Progenitor cell of endocrine pancreas (in vitro differentiated cells): Measurements from ENCODE around the gene BBS9. TPM values are rescaled to one million over a fixed set of nuclear protein-coding genes. Genes with fewer than 3 reads are reported as not detected.

Experiments used
- DNase-seq: peaks from one replicate; pipeline ENCODE4 v3.0.0; 2021; ENCODE audit warnings: low spot score; ENCODE audit not compliant: unreplicated experiment
- H3K27ac Mint-ChIP-seq: 2 replicates; pipeline ENCODE4 v1.8.0; 2021; ENCODE audit warnings: mild to moderate bottlenecking, moderate library complexity, mixed read lengths
- H3K27me3 Mint-ChIP-seq: 2 replicates; pipeline ENCODE4 v1.8.0; 2021; ENCODE audit warnings: mixed read lengths
- H3K36me3 Mint-ChIP-seq: 2 replicates; pipeline ENCODE4 v1.8.0; 2022; ENCODE audit warnings: mixed read lengths; ENCODE audit not compliant: insufficient read depth
- H3K4me1 Mint-ChIP-seq: 2 replicates; pipeline ENCODE4 v1.8.0; 2021; ENCODE audit warnings: low read depth, mixed read lengths
- H3K4me3 Mint-ChIP-seq: 2 replicates; pipeline ENCODE4 v1.8.0; 2021; ENCODE audit warnings: low read depth, mild to moderate bottlenecking, moderate library complexity, mixed read lengths
- H3K9me3 Mint-ChIP-seq: 2 replicates; pipeline ENCODE4 v1.8.0; 2021; ENCODE audit warnings: low read depth, mixed read lengths
- CTCF ChIP-seq: fragments of 200-600 bp; sonication (generic); IDR thresholded peaks from one replicate; pipeline ENCODE4 v1.5.0; 2021; ENCODE audit warnings: antibody characterized with exemption, mild to moderate bottlenecking; ENCODE audit not compliant: unreplicated experiment
- total RNA-seq: library from RNA; stranded (reverse); gene quantifications from 2 replicates; pipeline ENCODE4 v1.2.1, GENCODE V29; 2021

BBS9 gene
- total RNA-seq, 1 donor from 2014 or later, result 25.5 TPM

- Mint-ChIP-seq H3K9me3 (peaks cover 7% of the 10 kb centered on the region), H3K27me3 (no peaks in the 10 kb centered on the region), H3K4me1 (peaks cover 5% of the 10 kb centered on the region), H3K4me3 (no peak overlapping the region), H3K36me3 (peaks cover 2% of the 10 kb centered on the region), H3K27ac (no peak overlapping the region)
- no peak for DNase-seq
- no peak for TF ChIP-seq CTCF
Observed at GRCh38 chr7:33452805-33453502, 323.6 kb downstream of the BBS9 start.

DNA sequence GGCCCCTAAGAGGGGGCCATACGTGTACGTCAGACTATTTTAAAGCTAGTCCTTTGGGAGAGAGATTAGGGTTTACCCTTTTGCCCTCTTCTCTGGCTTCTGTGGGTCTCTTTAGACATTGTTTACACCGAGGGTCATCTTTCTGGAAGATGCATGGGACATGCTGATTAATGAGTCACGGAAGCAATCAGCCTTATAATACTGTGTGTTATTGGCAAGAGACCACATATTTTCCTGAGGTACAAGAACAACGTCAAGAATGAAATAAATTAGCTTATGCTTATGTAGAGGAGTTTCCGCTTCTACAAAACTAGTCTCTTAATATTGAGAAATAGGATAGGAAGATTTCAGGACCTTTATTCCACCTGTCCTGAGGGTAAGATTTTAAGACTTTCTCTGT lies 327.7 kb downstream of the BBS9 start:
- H3K4me1 Mint-ChIP-seq, result peaks cover 5% of the 10 kb centered on the region
- no peaks in the 10 kb centered on the region for H3K27me3 Mint-ChIP-seq
- H3K9me3 Mint-ChIP-seq, result no peaks in the 10 kb centered on the region
- DNase-seq, result no peak
- no peak overlapping the region for H3K27ac Mint-ChIP-seq
- no peak overlapping the region for H3K4me3 Mint-ChIP-seq
- peaks cover 2% of the 10 kb centered on the region for H3K36me3 Mint-ChIP-seq
- TF ChIP-seq CTCF, result no peak

- H3K9me3 Mint-ChIP-seq, result no peaks in the 10 kb centered on the region
- no peak for DNase-seq
- H3K27me3 Mint-ChIP-seq, result no peaks in the 10 kb centered on the region
- no peak overlapping the region for H3K4me3 Mint-ChIP-seq
- no peak for TF ChIP-seq CTCF
- no peaks in the 10 kb centered on the region for H3K36me3 Mint-ChIP-seq
- no peak overlapping the region for H3K27ac Mint-ChIP-seq
- H3K4me1 Mint-ChIP-seq, result peaks cover 5% of the 10 kb centered on the region
Observed at GRCh38 chr7:33458581-33458980, 329.2 kb downstream of the BBS9 start.

DNA sequence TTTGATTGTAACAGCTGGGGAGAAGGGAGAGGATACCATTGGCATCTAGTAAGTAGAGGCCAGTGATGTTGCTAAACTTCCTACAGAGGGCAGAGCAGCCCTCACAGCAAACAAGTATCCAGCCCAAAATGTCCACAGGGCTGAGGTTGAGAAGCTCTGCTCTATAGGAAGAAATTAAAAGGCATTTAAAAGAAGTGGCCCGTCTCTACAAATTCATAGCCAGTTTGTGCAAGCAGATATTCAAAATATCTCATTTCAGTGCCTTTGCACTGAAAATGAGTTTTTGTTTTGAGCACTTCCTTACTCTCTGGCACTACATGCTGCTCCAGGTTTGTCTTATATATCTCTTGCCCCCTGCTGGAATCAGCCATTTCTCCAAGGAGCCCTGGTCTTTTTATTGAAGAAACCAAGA lies 330.0 kb downstream of the BBS9 start:
- TF ChIP-seq CTCF, result peak; percentile 60
- Mint-ChIP-seq H3K4me1 (peaks cover 5% of the 10 kb centered on the region), H3K4me3 (no peak overlapping the region), H3K36me3 (no peaks in the 10 kb centered on the region), H3K27ac (no peak overlapping the region), H3K9me3 (no peaks in the 10 kb centered on the region), H3K27me3 (no peaks in the 10 kb centered on the region)
- no peak for DNase-seq

DNA sequence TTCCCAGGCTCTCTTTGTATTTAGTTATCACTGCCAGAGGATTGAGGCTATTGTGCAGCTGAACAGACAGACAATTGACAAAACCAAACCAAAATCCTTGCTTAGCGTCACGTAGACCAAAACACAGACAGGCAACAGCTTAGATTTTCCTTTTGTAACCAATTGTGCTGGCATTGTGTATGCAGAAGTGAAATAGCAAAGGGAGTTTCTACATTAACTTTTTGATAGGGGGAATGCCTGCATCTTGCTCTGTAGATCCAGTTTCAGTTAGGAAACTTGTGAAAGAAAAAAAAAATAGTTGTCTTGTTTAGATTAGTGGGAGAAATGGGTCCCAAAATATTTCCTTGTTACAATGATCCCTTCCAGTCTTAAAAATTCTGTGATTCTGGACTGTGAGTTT lies 333.8 kb downstream of the BBS9 start:
- no peak overlapping the region for H3K27ac Mint-ChIP-seq
- H3K27me3 Mint-ChIP-seq, result no peaks in the 10 kb centered on the region
- no peaks in the 10 kb centered on the region for H3K4me1 Mint-ChIP-seq
- H3K9me3 Mint-ChIP-seq, result no peaks in the 10 kb centered on the region
- H3K4me3 Mint-ChIP-seq, result no peak overlapping the region
- no peak for TF ChIP-seq CTCF
- no peak for DNase-seq
- no peaks in the 10 kb centered on the region for H3K36me3 Mint-ChIP-seq
